HG03060 (cell line): ENCODE results near the gene CRYZ.
A peak's percentile ranks its signal among the peaks of the same experiment; 100 is the strongest.
"Not testable (repeated sequence)": the region's sequence is repeated elsewhere in the genome, so short reads cannot be mapped to it uniquely, and the experiment has no call there.

Experiments
- ATAC-seq: cut with Tn5 transposase; IDR thresholded peaks from one replicate; pipeline ENCODE4 v1.9.1; 2021; ENCODE audit warnings: low read depth, moderate number of reproducible peaks; ENCODE audit not compliant: unreplicated experiment

CRYZ gene, protein sequence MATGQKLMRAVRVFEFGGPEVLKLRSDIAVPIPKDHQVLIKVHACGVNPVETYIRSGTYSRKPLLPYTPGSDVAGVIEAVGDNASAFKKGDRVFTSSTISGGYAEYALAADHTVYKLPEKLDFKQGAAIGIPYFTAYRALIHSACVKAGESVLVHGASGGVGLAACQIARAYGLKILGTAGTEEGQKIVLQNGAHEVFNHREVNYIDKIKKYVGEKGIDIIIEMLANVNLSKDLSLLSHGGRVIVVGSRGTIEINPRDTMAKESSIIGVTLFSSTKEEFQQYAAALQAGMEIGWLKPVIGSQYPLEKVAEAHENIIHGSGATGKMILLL

DNA sequence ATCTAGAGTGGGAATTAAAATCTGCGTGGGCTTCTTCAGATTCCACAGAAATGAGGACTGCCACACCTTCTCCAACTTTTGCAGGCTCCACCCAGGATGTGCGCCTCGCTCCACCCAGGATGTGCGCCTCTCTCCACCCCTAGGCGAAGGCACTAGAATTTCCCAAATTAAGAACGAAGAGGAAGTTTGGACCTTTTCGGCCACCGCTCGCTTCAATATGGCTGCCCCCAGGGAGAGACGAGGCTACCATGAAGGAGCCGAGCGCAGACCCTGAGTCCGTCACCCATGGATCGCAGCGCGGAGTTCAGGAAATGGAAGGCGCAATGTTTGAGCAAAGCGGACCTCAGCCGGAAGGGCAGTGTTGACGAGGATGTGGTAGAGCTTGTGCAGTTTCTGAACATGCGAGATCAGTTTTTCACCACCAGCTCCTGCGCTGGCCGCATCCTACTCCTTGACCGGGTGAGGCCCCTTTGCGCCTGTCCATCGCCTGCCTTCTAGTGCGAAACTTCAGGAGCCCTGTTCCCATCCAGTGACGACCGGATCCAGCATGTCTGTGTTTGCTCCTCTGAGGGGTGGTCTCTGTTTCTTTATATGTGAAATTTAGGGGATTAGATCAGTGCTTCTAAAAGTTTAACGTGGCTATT, at the start of gene CRYZ, which contains the start of gene TYW3:
TSS of gene CRYZ (minus strand) at position 91 of the 644 bp plus-strand sequence. CDS start 8,229 bp downstream, outside the sequence.
TSS of gene TYW3 (plus strand) at position 193 of the 644 bp plus-strand sequence. CDS start at position 286, 93 bp downstream.
- ATAC-seq, result peak; percentile 56

- no peak for ATAC-seq
Observed at GRCh38 chr1:74780594-74780993, 47.7 kb upstream of the CRYZ start.

DNA sequence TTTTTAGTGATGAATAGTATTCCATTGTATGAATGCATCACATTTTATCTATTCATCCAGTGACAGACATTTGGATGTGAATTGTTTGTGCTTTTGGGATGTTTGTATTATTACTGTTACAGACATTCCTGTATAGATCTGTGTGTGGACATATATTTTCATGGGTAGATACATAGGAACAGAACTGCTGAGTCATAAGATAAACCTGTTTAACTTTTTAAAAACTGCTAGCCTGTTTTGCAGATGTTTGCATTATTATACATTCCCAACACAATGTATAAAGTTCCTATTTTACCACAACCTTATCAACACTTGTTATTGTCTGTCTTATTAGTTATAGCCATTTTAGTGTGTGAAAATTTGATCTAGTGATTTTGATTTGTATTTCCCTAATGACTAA, 46.9 kb upstream of the CRYZ start:
- no peak for ATAC-seq

GRCh38 chr1:74777525-74777924, 44.7 kb upstream of the CRYZ start:
- no peak for ATAC-seq

GRCh38 chr1:74775735-74776134, 42.9 kb upstream of the CRYZ start:
- no peak for ATAC-seq

DNA sequence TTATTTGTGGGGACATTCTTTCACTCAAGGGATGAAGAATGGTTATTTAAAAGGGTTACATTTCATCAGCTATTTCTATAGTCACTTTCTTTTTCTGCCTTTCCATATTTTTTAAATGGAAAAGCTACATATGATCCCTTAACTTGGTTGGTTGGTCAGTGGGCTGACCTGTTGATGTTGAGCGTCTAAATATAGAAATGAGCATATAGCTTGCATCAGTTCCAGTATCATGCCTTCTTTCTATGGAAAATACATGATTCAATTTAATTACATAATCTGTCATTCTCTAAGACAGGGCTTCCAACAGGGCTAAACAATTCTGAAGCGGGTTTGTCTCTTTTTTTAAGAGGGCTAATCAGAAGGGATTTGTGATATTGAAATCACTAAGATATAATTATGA, 40.7 kb upstream of the CRYZ start:
- ATAC-seq, result no peak

DNA sequence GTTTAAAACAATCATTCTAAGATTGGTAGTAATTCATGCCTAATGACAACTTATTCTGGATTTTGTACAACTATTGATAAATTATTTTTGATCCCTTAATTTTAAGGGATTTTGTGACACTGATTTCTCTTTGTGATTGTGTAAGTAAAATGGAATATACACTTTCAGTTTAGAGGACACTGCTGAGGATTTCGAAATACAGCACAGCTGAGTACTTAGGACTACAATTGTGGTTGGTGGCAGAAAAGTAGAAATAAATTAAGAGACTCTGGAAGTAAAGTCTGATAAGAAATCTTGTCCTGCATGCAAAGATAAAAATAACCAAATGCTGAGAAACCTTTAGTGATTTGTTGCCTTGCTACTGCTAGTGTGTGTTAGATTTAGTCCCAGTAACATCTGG, 40.1 kb upstream of the CRYZ start:
- no peak for ATAC-seq

GRCh38 chr1:74771913-74772515, 39.2 kb upstream of the CRYZ start:
- peak; percentile 74 for ATAC-seq

GRCh38 chr1:74767490-74767889, 34.6 kb upstream of the CRYZ start:
- ATAC-seq, result no peak

DNA sequence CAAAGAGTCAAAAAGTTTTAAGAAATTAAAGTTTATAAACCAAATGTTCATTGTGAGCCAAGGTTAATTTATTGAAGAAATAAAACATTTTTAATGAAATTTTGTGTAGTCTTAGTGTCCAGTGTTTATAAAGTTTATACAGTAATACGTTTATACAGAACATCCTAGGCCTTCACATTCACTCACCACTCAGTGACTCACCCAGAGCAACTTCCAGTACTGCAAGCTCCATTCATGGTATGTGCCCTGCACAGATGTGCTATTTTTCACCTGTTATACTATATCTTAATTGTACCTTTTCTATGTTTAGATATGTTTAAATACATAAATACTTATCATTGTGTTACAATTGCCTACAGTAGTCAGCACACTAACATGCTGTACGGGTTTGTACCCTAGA, 33.7 kb upstream of the CRYZ start:
- no peak for ATAC-seq

DNA sequence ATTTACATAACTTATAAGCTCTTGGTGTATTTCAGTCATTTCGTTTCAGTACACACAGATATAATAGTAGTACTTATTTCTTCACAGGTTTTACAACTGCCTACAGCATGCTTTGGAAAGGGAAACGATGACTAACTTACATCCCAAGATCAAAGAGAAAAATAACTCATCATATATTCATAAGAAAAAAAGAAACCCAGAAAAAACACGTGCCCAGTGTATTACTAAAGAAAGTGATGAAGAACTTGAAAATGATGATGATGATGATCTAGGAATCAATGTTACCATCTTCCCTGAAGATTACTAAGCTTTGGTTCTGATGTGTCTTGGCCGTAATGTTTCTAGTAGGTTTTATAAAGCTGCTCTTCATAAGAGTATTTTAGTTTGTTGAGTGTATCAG, 31.0 kb upstream of the CRYZ start:
- no peak for ATAC-seq

DNA sequence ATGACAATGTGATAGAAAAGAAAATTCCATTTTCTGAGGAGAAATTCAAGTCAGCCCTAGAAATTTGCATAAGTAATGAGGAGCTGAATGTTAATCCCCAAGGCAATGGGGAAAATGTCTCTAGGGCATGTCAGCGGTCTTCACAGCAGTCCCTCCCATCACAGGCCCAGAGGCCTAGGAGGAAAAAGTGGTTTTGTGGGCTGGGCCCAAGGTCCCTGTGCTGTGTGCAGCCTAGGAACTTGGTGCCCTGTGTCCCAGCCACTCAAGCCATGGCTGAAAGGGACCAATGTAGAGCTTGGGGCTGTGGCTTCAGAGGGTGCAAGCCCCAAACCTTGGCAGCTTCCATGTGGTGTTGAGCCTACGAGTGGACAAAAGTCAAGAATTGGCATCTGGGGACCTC, 23.8 kb upstream of the CRYZ start:
- ATAC-seq, result not testable (repeated sequence)

- no peak for ATAC-seq
Observed at GRCh38 chr1:74755475-74755874, 22.6 kb upstream of the CRYZ start.

GRCh38 chr1:74753104-74753503, 20.3 kb upstream of the CRYZ start:
- ATAC-seq, result no peak

GRCh38 chr1:74748960-74749359, 16.1 kb upstream of the CRYZ start:
- ATAC-seq, result peak; percentile 87

DNA sequence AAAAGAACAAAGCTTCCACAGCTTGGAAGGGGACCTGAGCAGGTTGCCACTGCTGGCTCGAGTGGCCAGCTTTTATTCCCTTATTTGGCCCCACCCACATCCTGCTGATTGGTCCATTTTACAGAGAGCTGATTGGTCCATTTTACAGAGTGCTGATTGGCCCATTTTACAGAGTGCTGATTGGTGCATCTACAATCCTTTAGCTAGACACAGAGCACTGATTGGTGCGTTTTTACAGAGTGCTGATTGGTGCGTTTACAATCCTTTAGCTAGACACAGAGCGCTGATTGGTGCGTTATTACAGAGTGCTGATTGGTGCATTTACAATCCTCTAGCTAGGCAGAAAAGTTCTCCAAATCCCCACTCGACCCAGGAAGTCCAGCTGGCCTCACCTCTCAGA, 12.4 kb upstream of the CRYZ start:
- ATAC-seq, result not testable (repeated sequence)

GRCh38 chr1:74740307-74740980, 7.6 kb upstream of the CRYZ start:
- not testable (repeated sequence) for ATAC-seq

GRCh38 chr1:74737333-74737732, 4.5 kb upstream of the CRYZ start:
- ATAC-seq, result no peak

DNA sequence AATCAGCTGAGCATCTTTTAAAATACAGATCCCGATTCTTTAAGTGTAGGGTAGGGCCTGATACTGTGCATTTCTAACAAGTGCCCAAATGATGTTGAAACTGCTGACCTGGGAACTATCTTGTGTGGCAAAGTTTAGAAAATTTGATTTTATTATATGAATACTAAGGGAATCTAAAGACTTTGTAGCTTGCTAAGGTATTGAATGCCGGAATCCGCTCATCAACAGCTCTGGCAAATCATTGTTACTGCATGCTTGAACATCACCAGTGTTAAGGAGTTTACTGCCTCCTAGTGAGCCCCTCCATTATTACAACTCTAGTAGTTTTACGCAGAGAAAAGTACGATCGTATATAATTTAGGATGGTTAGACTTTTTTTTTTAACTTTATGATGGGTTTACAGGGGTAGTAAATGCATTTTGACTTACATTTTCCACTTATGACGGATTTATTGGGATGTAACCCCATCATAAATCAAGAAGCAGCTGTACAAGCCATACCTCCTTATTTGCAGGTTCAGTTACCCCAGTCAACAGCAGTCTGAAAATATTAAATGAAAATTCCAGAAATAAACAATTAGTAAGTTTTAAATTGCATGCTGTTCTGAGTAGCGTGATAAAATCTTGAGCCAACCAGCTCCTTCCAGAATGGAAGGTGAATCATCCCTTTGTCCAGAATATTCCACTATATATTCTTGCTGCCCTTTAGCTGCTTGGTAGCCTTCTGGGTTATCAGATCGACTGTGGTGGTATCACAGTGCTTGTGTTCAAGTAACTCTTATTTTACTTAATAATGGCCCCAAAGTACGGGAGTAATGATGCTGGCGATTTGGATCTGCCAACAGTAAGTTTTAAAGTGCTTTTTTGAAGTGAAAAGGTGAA, 994 bp upstream of the CRYZ start:
- ATAC-seq, result peak; percentile 55
